Measurements from ENCODE around the gene CSPG5.
A peak's percentile ranks its signal among the peaks of the same experiment; 100 is the strongest.

CSPG5 gene

GRCh38 chr3:47578691-47579632, at the start of gene CSPG5:
Gene CSPG5, minus strand, starts transcription at chr3:47578865. Its CDS starts 172 bp downstream, at chr3:47578693.
- DNase-seq = peak in 3 of 4 experiments; percentile 2 to 12 (median 6)

DNA sequence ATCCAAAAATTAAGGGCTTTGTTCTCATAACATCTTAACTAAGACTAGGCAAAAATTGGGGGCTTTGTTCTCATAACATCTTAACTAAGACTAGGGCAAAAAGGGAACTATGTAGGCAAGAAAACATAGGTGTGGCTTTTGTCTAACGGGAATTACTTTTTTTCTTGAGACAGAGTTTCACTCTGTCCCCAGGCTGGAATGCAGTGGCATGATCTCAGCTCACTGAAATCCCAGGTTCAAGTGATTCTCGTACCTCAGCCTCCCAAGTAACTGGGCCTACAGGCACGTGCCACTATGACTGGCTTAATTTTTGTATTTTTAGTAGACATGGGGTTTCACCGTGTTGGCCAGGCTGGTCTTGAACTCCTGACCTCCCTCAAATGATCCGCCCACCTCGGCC, 49.8 kb upstream of the CSPG5 start:
- no peak for DNase-seq

DNA sequence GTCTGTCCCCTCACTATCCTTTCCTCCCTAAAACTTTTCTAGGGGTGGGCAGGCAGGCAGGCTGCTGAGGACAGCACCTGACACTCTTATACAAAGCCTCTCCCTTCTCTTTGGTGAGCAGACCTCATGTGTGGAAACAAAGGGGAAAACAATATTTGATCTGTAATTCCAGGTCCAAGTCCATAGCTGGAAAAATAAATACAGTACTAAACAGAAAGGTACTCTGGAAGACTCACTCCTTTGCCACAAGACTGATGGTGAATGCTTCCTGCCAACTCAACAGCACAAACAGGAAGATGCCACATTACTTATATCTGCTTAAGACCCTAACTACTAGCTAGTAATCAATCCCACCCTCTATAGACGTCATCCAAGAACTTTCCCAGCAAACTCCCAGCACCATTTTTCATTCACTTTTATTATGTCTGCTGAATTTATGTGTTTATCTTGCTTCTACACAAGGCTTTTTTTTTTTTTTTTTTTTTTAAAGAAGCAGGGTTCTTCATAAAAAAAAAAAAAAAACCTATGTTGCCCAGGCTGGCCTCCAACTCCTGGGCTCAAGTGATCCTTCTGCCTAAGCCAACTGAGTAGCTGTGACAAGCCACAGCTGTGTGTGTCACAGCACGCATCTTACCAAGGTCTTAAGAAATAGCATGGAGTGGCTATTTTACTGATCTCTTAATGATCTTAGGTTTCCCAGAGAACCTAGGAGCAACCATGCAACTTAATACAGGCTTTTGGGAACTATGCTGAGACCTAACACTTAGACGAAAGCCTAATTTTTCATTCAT, 44.2 kb upstream of the CSPG5 start:
- no peak for DNase-seq

GRCh38 chr3:47617086-47618010, 38.7 kb upstream of the CSPG5 start:
- DNase-seq = no peak

DNA sequence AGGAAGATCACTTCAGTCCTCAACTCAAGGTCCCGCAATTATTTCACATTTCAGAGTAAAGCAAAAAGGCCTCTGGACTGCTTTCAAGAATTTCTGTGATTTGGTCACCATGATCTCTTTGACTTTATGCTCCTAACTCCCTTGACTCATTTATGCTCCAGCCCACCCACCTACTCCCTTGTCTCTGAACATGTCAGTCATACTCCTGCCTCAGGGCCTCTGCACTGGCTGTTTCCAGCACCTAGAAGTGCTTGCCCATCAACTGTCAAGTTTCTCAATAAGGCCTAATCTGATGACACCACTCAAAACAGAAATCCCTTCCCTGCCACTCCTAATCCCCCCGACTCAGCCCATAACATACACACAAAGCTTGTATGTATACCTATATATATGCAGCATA, 36.1 kb upstream of the CSPG5 start:
- DNase-seq = no peak

GRCh38 chr3:47613722-47614121, 35.1 kb upstream of the CSPG5 start:
- no peak for DNase-seq

GRCh38 chr3:47612879-47613278, 34.2 kb upstream of the CSPG5 start:
- DNase-seq = no peak

DNA sequence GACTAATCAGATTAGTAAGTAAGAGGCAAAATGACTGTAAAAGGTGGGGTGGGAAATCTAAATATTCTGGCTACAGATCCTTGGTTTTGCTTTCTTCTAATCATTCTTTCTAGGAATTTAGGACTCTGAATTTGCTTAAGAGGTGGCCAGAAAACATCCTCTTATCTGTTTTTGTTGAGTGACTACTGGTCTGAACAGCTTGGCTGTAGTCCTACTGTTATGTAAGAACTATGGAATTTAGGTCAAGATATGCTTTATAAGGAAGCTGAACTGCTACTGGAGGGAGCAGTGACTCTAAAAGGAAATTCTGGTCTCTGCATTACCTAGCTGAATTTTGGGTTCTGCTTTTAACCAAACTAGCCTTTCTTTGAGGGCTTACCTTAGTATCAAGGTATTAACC, 33.5 kb upstream of the CSPG5 start:
- DNase-seq = no peak

DNA sequence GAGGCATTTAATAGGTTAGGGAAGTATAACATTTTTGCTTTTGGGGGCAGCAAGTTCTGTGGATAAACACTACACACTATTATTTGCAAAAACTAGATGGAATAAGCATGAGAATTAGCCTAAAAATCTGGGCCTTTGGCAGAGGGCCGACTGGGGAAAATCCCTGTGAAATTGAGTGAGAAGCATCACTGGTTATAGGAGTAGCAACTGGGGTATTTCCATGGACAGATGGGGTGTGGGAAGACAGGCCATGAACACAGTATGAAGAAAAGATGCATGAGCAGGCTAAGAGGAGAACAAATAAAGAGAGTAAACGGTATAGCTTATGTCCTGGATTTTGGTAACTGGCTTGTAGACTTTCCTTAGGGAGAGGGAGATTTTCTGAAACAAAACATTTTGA, 32.9 kb upstream of the CSPG5 start:
- DNase-seq = no peak

- no peak for DNase-seq
Observed at GRCh38 chr3:47610583-47610982, 31.9 kb upstream of the CSPG5 start.

- no peak for DNase-seq
Observed at GRCh38 chr3:47607335-47607734, 28.7 kb upstream of the CSPG5 start.

GRCh38 chr3:47606165-47606564, 27.5 kb upstream of the CSPG5 start:
- no peak for DNase-seq

GRCh38 chr3:47605652-47606051, 27.0 kb upstream of the CSPG5 start:
- DNase-seq = no peak

DNA sequence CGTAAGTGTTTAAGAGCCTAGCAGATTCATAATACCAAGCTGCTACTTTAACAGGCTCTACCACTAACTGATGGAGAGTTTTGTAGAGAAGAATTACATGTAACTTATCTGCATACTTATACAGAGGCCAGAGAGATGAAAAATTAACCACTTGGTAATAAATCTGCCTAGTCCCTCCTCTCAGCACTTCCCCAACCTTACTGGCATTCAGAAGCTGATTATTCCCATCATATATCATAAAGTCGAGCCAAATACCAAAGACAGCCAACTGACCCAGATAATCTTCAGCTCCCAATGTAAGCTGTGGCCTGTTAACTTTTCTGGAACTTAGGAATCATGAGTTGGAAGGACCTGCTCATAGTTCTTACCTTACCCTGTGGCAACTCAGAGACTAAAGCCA, 25.5 kb upstream of the CSPG5 start:
- DNase-seq = no peak

- no peak for DNase-seq
Observed at GRCh38 chr3:47603332-47603731, 24.7 kb upstream of the CSPG5 start.

DNA sequence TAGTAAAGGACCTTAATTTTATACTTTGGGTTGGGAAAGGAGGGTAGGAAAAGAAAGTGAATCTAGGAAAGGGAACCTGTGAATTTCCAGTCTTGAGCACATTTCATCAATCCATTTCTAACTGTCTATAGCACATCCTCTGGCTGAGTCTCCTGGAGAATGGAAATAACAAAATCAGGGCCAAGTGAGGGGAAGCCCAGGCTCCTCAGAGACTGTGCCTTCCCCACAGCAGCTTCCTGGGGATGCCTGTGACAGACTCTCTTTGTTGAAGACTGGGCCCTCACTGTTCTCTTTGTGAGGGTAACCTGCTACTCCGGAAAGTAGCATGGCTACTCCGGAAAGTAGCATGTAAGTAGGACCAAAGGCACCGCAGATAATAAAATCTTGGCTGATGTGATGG, 22.6 kb upstream of the CSPG5 start:
- no peak for DNase-seq

DNA sequence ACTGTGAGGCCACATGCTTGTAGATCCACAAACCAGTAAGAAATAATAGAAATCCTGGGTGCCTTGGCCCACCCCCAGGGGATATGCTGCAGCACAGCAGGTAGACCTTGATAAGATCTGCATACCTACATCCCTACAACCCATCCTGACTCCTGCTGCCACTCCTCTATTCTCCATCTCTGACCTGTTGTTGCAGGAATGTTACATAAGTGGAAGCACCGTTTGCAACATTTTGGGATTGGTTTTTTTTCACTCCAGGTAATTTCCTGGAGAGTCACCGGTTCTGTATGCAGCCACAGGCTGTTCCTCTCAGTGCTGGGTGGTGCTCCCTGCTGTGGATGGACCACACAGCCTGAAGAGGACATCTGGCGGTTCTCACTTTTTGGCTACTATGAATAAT, 16.1 kb upstream of the CSPG5 start:
- DNase-seq = no peak

DNA sequence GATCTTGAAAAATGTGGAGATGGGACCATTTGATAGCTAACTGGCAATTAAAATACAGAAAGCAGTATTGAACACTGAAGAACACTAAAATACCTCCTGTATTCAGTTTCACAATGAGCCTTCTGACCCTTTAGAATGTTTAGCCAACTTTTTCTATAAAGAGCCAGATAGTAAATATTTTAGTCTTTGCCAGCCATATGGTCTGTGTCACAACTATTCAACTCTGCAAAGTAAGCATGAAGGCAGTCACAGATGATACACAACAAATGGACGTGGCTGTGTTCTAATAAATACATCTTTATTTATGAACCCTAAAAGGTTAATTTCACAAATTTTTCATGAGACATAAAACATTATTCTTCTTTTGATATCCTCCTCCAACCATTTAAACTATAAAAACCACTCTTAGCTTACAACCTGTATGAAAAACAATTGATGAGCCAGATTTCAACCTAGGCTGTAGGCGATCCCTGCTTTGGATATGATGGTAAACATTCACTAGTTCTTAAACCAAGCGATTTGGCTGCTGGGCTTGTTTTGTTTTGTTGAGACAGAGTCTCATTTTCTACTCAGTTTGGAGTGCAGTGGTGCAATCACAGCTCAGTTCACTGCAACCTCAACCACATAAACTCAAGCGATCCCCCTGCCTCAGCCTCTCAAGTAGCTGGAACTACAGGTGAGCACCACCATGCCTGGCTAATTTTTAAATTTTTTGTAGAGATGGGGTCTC, 13.6 kb upstream of the CSPG5 start:
- DNase-seq = no peak

- no peak for DNase-seq
Observed at GRCh38 chr3:47590216-47590615, 11.6 kb upstream of the CSPG5 start.

- no peak for DNase-seq
Observed at GRCh38 chr3:47588587-47588986, 9.9 kb upstream of the CSPG5 start.

DNA sequence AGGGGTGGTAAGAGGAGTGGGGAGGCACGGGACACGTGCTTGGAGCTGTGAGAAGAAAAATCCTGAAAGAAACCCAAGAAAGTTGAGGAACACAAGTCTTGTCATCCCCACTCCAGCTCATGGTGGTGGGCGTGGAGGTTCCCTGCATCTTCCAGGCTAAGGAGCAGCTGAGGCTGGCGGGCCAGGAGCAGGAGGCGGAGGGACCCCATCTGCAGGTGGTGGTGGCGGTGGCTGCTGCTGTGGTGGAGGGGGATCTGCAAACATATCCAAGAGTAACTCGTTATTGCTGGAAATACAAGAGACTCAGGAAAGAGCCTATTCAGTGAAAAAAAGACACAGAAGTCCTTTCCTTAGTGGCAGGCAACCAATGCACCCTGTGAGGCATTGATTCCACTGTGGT, 9.4 kb upstream of the CSPG5 start:
- DNase-seq = no peak

- no peak for DNase-seq
Observed at GRCh38 chr3:47586746-47587145, 8.1 kb upstream of the CSPG5 start.

All from activated CD4-positive, CD25-positive, alpha-beta regulatory T cell (primary cell).